Muscle layer of duodenum (tissue), 2 donors: ENCODE measurements around the gene USP53.
"Not testable (repeated sequence)": the region's sequence is repeated elsewhere in the genome, so short reads cannot be mapped to it uniquely, and the experiment has no call there.

Experiments used
- H3K27ac ChIP-seq: one replicate; pipeline ENCODE4 v1.7.0; 2013; ENCODE audit warnings: mild to moderate bottlenecking, low read length
- H3K27me3 ChIP-seq: one replicate; pipeline ENCODE4 v1.7.0; 2013; ENCODE audit warnings: low read depth, mild to moderate bottlenecking, control low read depth, low read length
- H3K36me3 ChIP-seq, 2 donors: one replicate each; pipeline ENCODE4 v1.7.0; 2013; ENCODE audit warnings: low read length in 2 of 2, control low read depth in 1 of 2, mild to moderate bottlenecking in 1 of 2; ENCODE audit not compliant: insufficient read depth in 2 of 2, control insufficient read depth in 1 of 2
- H3K4me1 ChIP-seq, 2 donors: one replicate each; pipeline ENCODE4 v1.7.0; 2013; ENCODE audit warnings: low read length in 2 of 2, mild to moderate bottlenecking in 2 of 2, control low read depth in 1 of 2, moderate library complexity in 1 of 2; ENCODE audit not compliant: insufficient read depth in 2 of 2, control insufficient read depth in 1 of 2
- H3K4me3 ChIP-seq, 2 donors: one replicate each; pipeline ENCODE4 v1.7.0; 2013; ENCODE audit warnings: low read length in 2 of 2, low read depth in 1 of 2, mild to moderate bottlenecking in 1 of 2
- H3K9me3 ChIP-seq, 2 donors: one replicate each; pipeline ENCODE4 v1.7.0; 2013; ENCODE audit warnings: low read length in 2 of 2, control low read depth in 1 of 2, mild to moderate bottlenecking in 1 of 2; ENCODE audit not compliant: control insufficient read depth in 1 of 2
- donor health status: healthy.

USP53 gene

DNA sequence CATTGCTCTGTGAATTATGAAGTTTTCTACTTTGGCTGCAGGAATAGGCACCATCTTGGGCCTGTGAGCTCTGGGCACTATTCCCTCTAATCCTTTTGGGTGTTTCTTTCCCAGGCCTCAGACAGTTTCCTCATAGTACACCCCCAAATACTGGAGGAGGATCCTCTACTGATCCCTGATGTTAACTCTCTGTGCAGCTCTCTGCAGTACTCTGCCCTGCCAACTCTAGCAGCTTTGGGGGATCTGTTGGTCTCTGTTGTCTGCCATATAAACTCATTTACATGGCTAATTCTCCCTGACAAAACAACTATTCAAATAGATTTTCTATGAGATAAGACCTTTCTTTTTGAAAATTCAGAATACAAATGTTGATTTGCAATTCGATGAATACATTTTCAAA, 29.9 kb downstream of the USP53 start:
- Histone ChIP-seq H3K4me1 (peaks cover 0 to 6% of the 10 kb centered on the region in 2 donors), H3K27ac (no peak overlapping the region), H3K4me3 (no peak overlapping the region), H3K9me3 (no peaks in the 10 kb centered on the region), H3K27me3 (no peaks in the 10 kb centered on the region), H3K36me3 (peaks cover 14 to 18% of the 10 kb centered on the region in 2 donors)

DNA sequence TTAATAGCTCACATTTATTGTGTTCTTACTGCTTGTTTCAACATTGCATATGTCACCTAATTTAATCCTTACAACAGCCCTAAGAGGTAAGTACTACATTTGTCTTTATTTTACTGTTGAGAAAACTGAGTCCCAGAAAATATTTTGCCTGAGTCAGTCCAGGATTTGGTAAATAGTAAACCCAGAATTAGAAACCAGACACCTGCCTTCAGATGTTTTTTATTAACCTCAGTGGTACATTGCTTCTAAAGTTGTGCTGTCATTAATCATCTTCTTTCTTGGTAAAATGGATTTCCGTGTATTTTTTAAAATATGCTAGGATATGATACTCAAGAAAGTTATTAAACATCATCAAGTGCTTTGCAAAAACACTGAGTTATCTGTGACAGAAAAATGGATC, 31.4 kb downstream of the USP53 start:
- no peaks in the 10 kb centered on the region for H3K27me3 ChIP-seq
- no peaks in the 10 kb centered on the region for H3K9me3 ChIP-seq
- no peak overlapping the region for H3K27ac ChIP-seq
- H3K4me3 ChIP-seq, result no peak overlapping the region
- peaks cover 17 to 19% of the 10 kb centered on the region in 2 donors for H3K36me3 ChIP-seq
- no peaks in the 10 kb centered on the region for H3K4me1 ChIP-seq

- no peaks in the 10 kb centered on the region for H3K4me1 ChIP-seq
- no peaks in the 10 kb centered on the region for H3K9me3 ChIP-seq
- no peak overlapping the region for H3K4me3 ChIP-seq
- peaks cover 19 to 23% of the 10 kb centered on the region in 2 donors for H3K36me3 ChIP-seq
- H3K27me3 ChIP-seq, result no peaks in the 10 kb centered on the region
- no peak overlapping the region for H3K27ac ChIP-seq
These were observed 31.8 kb downstream of the USP53 start for GRCh38 chr4:119244344-119244743.

DNA sequence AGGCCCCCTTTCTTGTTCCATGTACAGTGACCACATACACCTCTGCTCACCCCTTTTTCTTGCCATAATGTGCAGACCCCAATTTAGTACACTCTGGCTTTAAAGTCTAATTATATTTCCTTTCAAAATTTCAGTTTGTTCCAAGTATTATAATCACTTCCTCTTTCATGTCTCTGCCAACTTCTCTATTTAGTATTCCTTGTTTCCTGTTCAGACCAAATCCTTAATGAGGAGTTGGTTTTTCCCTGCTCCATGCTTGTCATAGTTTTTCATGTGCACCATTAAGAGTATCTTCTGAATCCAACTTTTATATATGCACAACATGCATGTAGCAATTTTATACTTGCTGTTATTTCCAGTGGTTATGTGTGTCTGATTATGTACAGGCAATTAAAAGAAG, 32.3 kb downstream of the USP53 start:
- Histone ChIP-seq H3K27me3 (no peaks in the 10 kb centered on the region), H3K27ac (no peak overlapping the region), H3K4me1 (no peaks in the 10 kb centered on the region), H3K36me3 (peaks cover 16 to 23% of the 10 kb centered on the region in 2 donors), H3K9me3 (no peaks in the 10 kb centered on the region), H3K4me3 (no peak overlapping the region)

DNA sequence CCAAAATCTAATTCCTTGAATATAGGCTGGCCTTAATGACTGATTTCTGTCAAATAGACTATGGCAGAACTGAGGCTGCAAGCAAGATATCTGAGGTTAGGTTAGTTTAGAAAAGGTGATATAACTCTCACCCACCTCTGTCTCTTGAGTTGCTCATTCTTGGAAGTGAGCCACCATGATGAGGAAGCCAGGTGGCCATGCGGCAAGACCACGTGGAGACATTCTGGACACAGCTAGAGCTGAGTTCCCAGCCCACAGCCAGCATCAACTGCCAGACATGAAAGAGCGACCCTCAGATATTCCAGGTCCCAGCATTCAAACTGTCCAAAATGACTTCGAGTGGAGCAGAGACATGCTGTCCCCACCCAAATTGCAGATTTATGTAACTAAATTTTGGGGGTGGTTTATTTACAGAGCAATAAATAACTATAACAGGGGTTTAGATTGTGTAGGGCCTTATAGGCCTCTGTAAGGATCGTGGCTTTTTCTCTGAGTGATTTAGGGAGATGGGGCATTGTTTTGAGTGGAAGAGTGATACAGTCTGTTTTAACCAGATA, 33.7 kb downstream of the USP53 start:
- H3K27me3 ChIP-seq, result no peaks in the 10 kb centered on the region
- no peak overlapping the region for H3K27ac ChIP-seq
- H3K4me3 ChIP-seq, result no peak overlapping the region
- peaks cover 16 to 23% of the 10 kb centered on the region in 2 donors for H3K36me3 ChIP-seq
- no peaks in the 10 kb centered on the region for H3K9me3 ChIP-seq
- no peaks in the 10 kb centered on the region for H3K4me1 ChIP-seq

DNA sequence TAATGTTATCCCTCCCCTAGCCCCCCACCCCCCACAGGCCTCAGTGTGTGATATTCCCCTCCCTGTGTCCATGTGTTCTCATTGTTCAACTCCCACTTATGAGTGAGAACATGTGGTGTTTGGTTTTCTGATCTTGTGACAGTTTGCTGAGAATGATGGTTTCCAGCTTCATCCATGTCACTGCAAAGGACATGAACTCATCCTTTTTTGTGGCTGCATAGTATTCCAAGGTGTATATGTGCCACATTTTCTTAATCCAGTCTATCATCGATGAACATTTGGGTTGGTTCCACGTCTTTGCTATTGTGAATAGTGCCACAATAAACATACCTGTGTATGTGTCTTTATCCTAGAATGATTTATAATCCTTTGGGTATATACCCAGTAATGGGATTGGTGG, 38.5 kb downstream of the USP53 start:
- H3K4me1 ChIP-seq, H3K27me3 ChIP-seq, H3K27ac ChIP-seq, H3K4me3 ChIP-seq, H3K9me3 ChIP-seq: not testable (repeated sequence)
- peaks cover 17 to 32% of the 10 kb centered on the region in 2 donors for H3K36me3 ChIP-seq

DNA sequence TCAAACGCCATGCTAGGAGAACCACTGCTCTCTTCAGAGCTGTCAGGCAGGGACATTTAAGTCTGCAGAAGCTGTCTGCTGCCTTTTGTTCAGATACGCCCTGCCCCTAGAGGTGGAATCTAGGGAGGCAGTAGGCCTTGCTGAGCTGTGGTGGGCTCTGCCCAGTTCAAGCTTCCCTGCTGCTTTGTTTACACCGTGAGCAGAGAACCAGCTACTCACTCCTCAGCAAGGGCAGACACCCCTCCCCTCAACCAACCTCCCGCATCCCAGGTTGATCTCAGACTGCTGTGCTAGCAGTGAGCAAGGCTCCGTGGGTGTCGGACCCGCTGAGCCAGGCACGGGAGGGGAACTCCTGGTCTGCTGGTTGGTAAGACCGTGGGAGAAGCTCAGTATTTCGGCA, 42.7 kb downstream of the USP53 start:
- H3K9me3 ChIP-seq, H3K27me3 ChIP-seq, H3K27ac ChIP-seq, H3K4me3 ChIP-seq, H3K4me1 ChIP-seq: not testable (repeated sequence)
- peaks cover 14 to 32% of the 10 kb centered on the region in 2 donors for H3K36me3 ChIP-seq

DNA sequence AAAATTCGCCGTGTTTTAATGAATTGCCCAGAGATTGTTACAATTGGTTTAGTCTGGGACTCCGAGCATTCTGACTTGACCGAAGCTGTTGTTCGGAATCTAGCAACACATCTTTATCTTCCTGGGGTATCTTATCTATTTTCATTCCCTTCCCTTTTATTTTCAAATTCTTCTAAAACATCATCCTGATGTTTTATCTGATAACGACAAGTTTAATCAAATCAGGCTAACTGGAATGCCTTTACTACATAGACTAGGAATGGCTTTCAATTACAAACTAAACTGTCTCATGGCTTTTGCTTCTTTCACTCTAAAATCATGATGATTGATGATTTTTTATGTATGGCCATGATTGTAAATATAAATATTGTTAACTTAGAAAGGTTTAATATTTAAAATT, 48.0 kb downstream of the USP53 start:
- H3K4me1 ChIP-seq, result no peaks in the 10 kb centered on the region
- no peak overlapping the region for H3K4me3 ChIP-seq
- no peak overlapping the region for H3K27ac ChIP-seq
- H3K9me3 ChIP-seq, result no peaks in the 10 kb centered on the region
- H3K27me3 ChIP-seq, result no peaks in the 10 kb centered on the region
- H3K36me3 ChIP-seq, result peaks cover 26 to 27% of the 10 kb centered on the region in 2 donors

- Histone ChIP-seq H3K4me1 (no peaks in the 10 kb centered on the region), H3K36me3 (peaks cover 20 to 32% of the 10 kb centered on the region in 2 donors), H3K9me3 (no peaks in the 10 kb centered on the region), H3K4me3 (no peak overlapping the region), H3K27ac (no peak overlapping the region), H3K27me3 (no peaks in the 10 kb centered on the region)
These were observed 49.5 kb downstream of the USP53 start for GRCh38 chr4:119261986-119262385.

DNA sequence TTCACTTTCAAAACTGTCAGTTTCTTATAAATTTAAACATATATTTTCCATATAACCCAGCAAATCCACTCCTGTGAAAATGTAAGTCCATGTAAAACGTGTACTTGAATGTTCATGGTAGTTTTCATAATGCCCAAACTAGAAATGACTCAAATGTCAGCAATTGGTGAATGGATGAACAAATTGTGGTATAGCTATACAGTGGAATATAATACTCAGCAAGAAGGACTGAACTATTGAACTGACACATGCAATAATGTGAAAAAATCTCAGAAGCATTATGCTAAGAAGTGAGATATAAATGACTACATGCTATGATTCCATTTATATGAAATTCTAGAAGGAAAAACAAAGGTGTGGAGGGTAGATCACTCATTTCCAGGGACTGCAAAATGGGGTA, 52.2 kb downstream of the USP53 start:
- Histone ChIP-seq H3K4me1 (no peaks in the 10 kb centered on the region), H3K36me3 (peaks cover 20 to 32% of the 10 kb centered on the region in 2 donors)

GRCh38 chr4:119266153-119266552, 53.6 kb downstream of the USP53 start:
- Histone ChIP-seq H3K36me3 (peaks cover 27 to 29% of the 10 kb centered on the region in 2 donors), H3K4me1 (no peaks in the 10 kb centered on the region), H3K9me3 (no peaks in the 10 kb centered on the region), H3K4me3 (no peak overlapping the region), H3K27ac (no peak overlapping the region), H3K27me3 (no peaks in the 10 kb centered on the region)

More for the DNA sequence above, 52.2 kb downstream of the USP53 start:
- no peaks in the 10 kb centered on the region for H3K9me3 ChIP-seq
- no peaks in the 10 kb centered on the region for H3K27me3 ChIP-seq
- no peak overlapping the region for H3K27ac ChIP-seq
- no peak overlapping the region for H3K4me3 ChIP-seq

DNA sequence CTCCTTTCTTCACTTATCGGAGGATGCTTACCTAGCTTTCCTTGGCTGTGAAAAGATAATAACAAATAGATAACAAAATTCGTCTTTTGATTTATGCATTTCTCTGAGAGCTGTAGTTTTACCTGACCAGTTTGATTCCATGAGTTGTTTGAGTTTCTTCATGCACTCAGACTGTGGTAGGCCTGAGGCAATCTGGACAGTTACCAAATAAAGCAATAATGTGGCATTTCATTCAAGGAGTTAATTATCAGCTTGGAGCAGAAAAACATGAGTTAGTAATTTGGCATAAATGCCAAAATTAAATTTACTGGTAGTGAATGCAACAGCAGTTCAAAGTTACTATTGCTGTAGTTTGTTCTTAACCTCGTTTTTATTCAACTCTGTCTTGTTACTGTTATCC, 56.0 kb downstream of the USP53 start:
- Histone ChIP-seq H3K4me1 (no peaks in the 10 kb centered on the region), H3K4me3 (no peak overlapping the region), H3K36me3 (peaks cover 21 to 38% of the 10 kb centered on the region in 2 donors)

More for the DNA sequence above, 56.0 kb downstream of the USP53 start:
- Histone ChIP-seq H3K27me3 (no peaks in the 10 kb centered on the region), H3K27ac (no peak overlapping the region), H3K9me3 (no peaks in the 10 kb centered on the region)
